ENCODE data around the gene HAUS5. TPM values are rescaled to one million over a fixed set of nuclear protein-coding genes. Genes with fewer than 3 reads are reported as not detected.
A peak's percentile ranks its signal among the peaks of the same experiment; 100 is the strongest.

Gene HAUS5
- total RNA-seq, 1 donor from 2014 or later: 34.1 TPM

DNA sequence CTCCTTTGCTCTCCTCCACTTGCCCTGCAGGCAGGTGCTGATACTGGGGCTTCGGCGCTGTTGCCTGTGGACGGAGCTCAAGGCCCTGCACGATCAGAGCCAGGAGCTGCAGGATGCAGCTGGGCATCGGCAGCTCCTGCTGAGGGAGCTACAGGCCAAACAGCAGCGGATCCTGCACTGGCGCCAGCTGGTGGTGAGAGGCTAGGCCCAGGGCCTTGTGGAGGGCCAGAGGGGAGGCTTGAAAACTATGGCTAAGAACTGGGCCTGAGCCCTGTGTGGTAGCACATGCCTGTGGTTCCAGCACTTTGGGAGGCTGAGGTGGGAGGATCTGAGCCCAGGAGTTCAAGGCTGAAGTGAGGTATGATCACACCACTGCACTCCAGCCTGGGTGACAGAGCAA lies 6.3 kb downstream of the HAUS5 start:
- Mint-ChIP-seq H3K27me3 (no peaks in the 10 kb centered on the region), H3K4me1 (ENCODE audit: low read depth) (no peaks in the 10 kb centered on the region), H3K27ac (no peak overlapping the region), H3K9me3 (ENCODE audit: low read depth) (no peaks in the 10 kb centered on the region), H3K36me3 (ENCODE audit: insufficient read depth) (peaks cover 1% of the 10 kb centered on the region), H3K4me3 (ENCODE audit: low read depth) (no peak overlapping the region)
- TF ChIP-seq, protein P1, sequence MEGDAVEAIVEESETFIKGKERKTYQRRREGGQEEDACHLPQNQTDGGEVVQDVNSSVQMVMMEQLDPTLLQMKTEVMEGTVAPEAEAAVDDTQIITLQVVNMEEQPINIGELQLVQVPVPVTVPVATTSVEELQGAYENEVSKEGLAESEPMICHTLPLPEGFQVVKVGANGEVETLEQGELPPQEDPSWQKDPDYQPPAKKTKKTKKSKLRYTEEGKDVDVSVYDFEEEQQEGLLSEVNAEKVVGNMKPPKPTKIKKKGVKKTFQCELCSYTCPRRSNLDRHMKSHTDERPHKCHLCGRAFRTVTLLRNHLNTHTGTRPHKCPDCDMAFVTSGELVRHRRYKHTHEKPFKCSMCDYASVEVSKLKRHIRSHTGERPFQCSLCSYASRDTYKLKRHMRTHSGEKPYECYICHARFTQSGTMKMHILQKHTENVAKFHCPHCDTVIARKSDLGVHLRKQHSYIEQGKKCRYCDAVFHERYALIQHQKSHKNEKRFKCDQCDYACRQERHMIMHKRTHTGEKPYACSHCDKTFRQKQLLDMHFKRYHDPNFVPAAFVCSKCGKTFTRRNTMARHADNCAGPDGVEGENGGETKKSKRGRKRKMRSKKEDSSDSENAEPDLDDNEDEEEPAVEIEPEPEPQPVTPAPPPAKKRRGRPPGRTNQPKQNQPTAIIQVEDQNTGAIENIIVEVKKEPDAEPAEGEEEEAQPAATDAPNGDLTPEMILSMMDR (IDR thresholded peaks at IDR 0.05; ENCODE audit: unreplicated experiment): no peak
- no peak for DNase-seq (ENCODE audit: low spot score, unreplicated experiment)

DNA sequence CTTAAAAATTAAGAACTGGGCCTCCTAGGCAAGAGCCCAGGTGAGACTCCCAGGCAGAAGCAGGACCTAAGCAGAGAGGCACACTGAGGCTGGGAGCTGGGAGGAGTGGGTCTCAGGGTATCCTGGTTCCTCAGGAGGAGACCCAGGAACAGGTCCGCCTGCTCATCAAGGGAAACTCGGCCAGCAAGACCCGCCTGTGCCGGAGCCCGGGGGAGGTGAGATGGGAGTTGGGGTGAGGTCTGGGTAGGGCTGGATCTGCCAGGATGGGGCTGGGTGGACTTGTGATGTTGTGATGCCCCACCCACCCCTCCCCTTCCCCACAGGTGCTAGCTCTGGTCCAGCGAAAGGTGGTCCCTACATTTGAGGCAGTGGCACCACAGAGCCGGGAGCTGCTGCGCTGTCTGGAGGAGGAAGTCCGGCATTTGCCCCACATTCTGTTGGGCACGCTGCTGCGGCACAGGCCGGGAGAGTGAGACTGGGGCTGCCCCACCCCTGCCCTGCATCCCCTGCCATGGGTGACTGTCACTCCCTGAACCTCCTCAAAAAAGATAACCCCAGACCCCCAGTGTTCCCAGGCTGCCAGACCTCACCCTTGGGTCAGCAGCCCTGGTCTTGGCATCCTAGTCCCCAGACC lies 6.9 kb downstream of the HAUS5 start:
- no peaks in the 10 kb centered on the region for H3K9me3 Mint-ChIP-seq (ENCODE audit: low read depth)
- H3K27ac Mint-ChIP-seq: no peak overlapping the region
- H3K27me3 Mint-ChIP-seq: no peaks in the 10 kb centered on the region
- peaks cover 1% of the 10 kb centered on the region for H3K36me3 Mint-ChIP-seq (ENCODE audit: insufficient read depth)
- H3K4me3 Mint-ChIP-seq (ENCODE audit: low read depth): no peak overlapping the region
- H3K4me1 Mint-ChIP-seq (ENCODE audit: low read depth): no peaks in the 10 kb centered on the region
- DNase-seq (ENCODE audit: low spot score, unreplicated experiment): no peak
- TF ChIP-seq, protein P1 (IDR thresholded peaks at IDR 0.05; ENCODE audit: unreplicated experiment): no peak

DNA sequence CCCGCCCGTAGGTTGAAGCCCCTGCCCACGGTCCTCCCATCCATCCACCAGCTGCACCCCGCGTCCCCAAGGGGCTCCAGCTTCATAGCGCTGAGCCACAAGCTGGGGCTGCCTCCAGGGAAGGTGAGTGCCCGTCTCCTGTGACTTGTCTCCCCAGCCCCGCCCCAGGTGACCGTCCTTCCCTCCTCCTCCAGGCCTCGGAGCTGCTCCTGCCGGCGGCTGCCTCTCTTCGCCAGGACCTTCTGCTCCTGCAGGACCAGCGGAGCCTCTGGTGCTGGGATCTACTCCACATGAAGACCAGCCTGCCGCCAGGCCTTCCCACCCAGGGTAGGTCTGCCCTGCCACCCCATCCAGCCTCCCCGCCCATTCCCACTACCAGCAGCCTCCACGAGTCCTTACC lies 7.5 kb downstream of the HAUS5 start:
- H3K4me3 Mint-ChIP-seq (ENCODE audit: low read depth): no peak overlapping the region
- no peak overlapping the region for H3K27ac Mint-ChIP-seq

DNA sequence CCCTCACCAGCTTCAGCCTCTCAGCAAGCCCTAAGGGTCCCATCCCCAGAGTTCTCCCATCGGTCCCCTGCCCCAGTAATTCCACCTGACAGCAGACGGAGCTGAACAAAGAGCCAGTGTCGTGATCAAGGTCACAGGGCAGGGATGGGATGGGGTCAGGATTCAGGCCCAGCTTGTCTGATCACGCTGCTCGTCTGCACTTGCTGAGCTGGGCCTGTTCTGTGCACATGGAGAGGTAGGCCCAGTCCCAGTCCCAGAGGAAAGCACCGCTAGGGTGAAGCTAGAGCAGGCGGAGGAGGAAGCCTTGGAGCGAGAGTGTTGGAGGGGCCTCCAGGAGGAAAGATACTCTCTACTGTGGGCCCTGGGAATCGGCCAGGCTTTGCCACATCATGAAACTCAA lies 9.2 kb downstream of the HAUS5 start:
- no peaks in the 10 kb centered on the region for H3K9me3 Mint-ChIP-seq (ENCODE audit: low read depth)
- H3K4me1 Mint-ChIP-seq (ENCODE audit: low read depth): no peaks in the 10 kb centered on the region
- peaks cover 1% of the 10 kb centered on the region for H3K36me3 Mint-ChIP-seq (ENCODE audit: insufficient read depth)
- peak overlapping the region; percentile 59 for H3K27ac Mint-ChIP-seq
- no peak overlapping the region for H3K4me3 Mint-ChIP-seq (ENCODE audit: low read depth)
- no peaks in the 10 kb centered on the region for H3K27me3 Mint-ChIP-seq
- TF ChIP-seq, protein P1 (IDR thresholded peaks at IDR 0.05; ENCODE audit: unreplicated experiment): no peak
- no peak for DNase-seq (ENCODE audit: low spot score, unreplicated experiment)

More for the DNA sequence above, 7.5 kb downstream of the HAUS5 start:
- DNase-seq (ENCODE audit: low spot score, unreplicated experiment): no peak
- no peaks in the 10 kb centered on the region for H3K27me3 Mint-ChIP-seq
- H3K36me3 Mint-ChIP-seq (ENCODE audit: insufficient read depth): peaks cover 1% of the 10 kb centered on the region
- no peaks in the 10 kb centered on the region for H3K9me3 Mint-ChIP-seq (ENCODE audit: low read depth)
- H3K4me1 Mint-ChIP-seq (ENCODE audit: low read depth): no peaks in the 10 kb centered on the region
- TF ChIP-seq, protein P1 (IDR thresholded peaks at IDR 0.05; ENCODE audit: unreplicated experiment): no peak

DNA sequence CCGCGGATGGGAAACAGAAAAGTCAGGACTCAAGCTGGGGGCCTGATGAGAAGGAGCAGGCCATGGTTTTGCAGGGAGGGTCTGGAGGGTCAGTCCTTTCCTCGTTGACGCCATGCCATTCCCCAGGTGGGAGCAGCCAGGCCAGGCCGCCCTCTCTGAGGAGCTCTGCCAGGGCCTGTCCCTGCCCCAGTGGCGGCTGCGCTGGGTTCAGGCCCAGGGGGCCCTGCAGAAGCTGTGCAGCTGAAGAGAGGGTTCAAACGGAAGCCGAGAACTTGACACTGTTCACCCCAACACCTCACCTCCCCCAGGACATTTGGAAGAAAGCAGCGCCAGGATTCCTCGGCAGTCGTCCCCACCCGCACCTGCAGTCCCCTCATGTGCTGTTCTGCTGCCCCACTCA lies 10.2 kb downstream of the HAUS5 start:
- Mint-ChIP-seq H3K27me3 (no peaks in the 10 kb centered on the region), H3K36me3 (ENCODE audit: insufficient read depth) (peaks cover 1% of the 10 kb centered on the region), H3K4me3 (ENCODE audit: low read depth) (no peak overlapping the region), H3K4me1 (ENCODE audit: low read depth) (no peaks in the 10 kb centered on the region), H3K9me3 (ENCODE audit: low read depth) (no peaks in the 10 kb centered on the region), H3K27ac (no peak overlapping the region)
- no peak for DNase-seq (ENCODE audit: low spot score, unreplicated experiment)
- TF ChIP-seq, protein P1 (IDR thresholded peaks at IDR 0.05; ENCODE audit: unreplicated experiment): no peak

Measured in progenitor cell of endocrine pancreas (in vitro differentiated cells).